Activated naive CD4-positive, alpha-beta T cell treated with anti-CD3 and anti-CD28 coated beads, Interleukin-2, amount 50 U/mL, for 24 hours (primary cell): ENCODE results near the gene ARID5B.
"Not testable (repeated sequence)": the region's sequence is repeated elsewhere in the genome, so short reads cannot be mapped to it uniquely, and the experiment has no call there.

Experiments used
- H3K27ac Mint-ChIP-seq: one replicate; pipeline ENCODE4 v1.8.0; 2021; ENCODE audit warnings: mild to moderate bottlenecking, mixed read lengths
- H3K27me3 Mint-ChIP-seq: one replicate; pipeline ENCODE4 v1.8.0; 2021; ENCODE audit warnings: mixed read lengths
- H3K36me3 Mint-ChIP-seq: one replicate; pipeline ENCODE4 v1.8.0; 2021; ENCODE audit warnings: mixed read lengths
- H3K4me1 Mint-ChIP-seq: one replicate; pipeline ENCODE4 v1.8.0; 2021; ENCODE audit warnings: mixed read lengths
- H3K4me3 Mint-ChIP-seq: one replicate; pipeline ENCODE4 v1.8.0; 2021; ENCODE audit warnings: mild to moderate bottlenecking, mixed read lengths
- H3K9me3 Mint-ChIP-seq: one replicate; pipeline ENCODE4 v1.8.0; 2021; ENCODE audit warnings: mixed read lengths

The ARID5B gene, protein sequence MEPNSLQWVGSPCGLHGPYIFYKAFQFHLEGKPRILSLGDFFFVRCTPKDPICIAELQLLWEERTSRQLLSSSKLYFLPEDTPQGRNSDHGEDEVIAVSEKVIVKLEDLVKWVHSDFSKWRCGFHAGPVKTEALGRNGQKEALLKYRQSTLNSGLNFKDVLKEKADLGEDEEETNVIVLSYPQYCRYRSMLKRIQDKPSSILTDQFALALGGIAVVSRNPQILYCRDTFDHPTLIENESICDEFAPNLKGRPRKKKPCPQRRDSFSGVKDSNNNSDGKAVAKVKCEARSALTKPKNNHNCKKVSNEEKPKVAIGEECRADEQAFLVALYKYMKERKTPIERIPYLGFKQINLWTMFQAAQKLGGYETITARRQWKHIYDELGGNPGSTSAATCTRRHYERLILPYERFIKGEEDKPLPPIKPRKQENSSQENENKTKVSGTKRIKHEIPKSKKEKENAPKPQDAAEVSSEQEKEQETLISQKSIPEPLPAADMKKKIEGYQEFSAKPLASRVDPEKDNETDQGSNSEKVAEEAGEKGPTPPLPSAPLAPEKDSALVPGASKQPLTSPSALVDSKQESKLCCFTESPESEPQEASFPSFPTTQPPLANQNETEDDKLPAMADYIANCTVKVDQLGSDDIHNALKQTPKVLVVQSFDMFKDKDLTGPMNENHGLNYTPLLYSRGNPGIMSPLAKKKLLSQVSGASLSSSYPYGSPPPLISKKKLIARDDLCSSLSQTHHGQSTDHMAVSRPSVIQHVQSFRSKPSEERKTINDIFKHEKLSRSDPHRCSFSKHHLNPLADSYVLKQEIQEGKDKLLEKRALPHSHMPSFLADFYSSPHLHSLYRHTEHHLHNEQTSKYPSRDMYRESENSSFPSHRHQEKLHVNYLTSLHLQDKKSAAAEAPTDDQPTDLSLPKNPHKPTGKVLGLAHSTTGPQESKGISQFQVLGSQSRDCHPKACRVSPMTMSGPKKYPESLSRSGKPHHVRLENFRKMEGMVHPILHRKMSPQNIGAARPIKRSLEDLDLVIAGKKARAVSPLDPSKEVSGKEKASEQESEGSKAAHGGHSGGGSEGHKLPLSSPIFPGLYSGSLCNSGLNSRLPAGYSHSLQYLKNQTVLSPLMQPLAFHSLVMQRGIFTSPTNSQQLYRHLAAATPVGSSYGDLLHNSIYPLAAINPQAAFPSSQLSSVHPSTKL

DNA sequence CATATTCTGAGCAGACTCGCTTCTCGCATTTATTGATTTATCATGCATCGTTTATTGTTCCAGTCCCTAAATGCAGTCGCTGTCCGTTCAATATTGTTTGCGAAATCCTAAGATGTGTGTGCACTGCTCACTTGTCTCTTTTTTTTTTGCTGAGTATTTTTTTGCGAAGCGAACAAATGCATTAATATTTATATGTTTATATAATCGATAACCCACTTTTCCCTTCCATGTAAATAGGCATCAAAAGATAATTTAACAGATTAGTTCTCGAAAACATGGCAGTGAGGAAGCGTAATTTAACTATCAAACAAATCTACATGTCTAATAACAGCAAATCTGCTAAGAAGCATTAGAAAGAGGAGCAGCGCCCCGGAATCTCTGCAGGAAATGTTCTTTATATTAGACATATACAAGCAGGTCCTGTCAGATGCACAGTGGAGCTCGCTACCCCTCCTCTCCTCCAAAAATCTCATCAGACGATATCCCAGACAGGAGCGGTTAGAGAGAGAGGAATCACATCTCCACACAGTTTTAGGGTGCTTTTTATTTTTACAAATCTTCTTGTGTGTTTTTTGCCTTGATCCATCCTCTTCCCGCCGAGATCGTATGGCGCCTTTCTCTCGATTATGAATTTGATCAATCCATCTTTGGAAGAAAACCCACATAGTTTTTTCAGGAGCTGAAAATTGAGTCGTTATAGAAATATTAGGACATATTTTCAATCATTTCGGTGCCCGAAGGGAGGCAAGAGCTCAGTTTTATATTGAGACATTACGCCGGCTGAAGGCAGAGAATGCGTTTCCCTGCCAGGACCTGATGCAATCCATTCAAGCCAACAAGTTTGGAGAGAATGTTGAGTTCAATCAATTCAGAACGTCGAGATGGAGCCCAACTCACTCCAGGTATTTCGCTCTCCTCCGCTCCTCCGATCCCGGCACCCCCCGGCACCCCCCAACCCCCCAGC lies at the start of gene ARID5B:
Gene ARID5B, plus strand, starts transcription at position 871 of the 964 bp plus-strand sequence. Its CDS starts 11 bp downstream, at position 882.
- Mint-ChIP-seq H3K4me1 (peaks cover 57% of the 10 kb centered on the region), H3K4me3 (peak within 1 kb of the TSS; percentile 91), H3K27ac (peak within 1 kb of the TSS; percentile 96), H3K27me3 (no peaks in the 10 kb centered on the region), H3K9me3 (no peaks in the 10 kb centered on the region), H3K36me3 (peaks cover 4% of the 10 kb centered on the region)

DNA sequence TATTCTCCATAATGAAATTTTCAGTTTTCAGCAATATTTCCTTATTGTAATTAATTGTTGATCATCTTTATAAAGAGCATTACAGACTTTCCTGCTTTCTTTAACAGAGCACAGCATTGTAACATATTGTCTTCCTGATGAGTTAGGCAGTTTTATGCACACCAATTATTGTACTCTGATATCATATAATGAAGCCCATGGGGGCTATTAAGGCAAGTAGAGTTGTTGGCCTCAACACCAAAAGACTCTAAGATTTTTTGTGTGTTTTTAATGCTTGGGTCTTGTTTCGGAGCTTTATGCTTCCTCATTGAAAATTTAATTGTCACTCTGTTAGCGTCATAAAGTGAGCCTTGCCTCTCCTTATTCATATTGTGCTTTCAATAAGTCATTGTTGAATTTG lies 49.2 kb upstream of the ARID5B start:
- H3K27me3 Mint-ChIP-seq, result no peaks in the 10 kb centered on the region
- H3K4me3 Mint-ChIP-seq, result no peak overlapping the region
- H3K9me3 Mint-ChIP-seq, result no peaks in the 10 kb centered on the region
- peaks cover 2% of the 10 kb centered on the region for H3K4me1 Mint-ChIP-seq
- H3K27ac Mint-ChIP-seq, result no peak overlapping the region
- H3K36me3 Mint-ChIP-seq, result no peaks in the 10 kb centered on the region

- no peaks in the 10 kb centered on the region for H3K36me3 Mint-ChIP-seq
- H3K4me1 Mint-ChIP-seq, result no peaks in the 10 kb centered on the region
- H3K27me3 Mint-ChIP-seq, result no peaks in the 10 kb centered on the region
- no peak overlapping the region for H3K27ac Mint-ChIP-seq
- H3K9me3 Mint-ChIP-seq, result no peaks in the 10 kb centered on the region
- no peak overlapping the region for H3K4me3 Mint-ChIP-seq
Measured at GRCh38 chr10:61855771-61856170, 45.7 kb upstream of the ARID5B start.

- Mint-ChIP-seq H3K4me3 (no peak overlapping the region), H3K27ac (no peak overlapping the region), H3K27me3 (no peaks in the 10 kb centered on the region), H3K4me1 (no peaks in the 10 kb centered on the region), H3K36me3 (no peaks in the 10 kb centered on the region), H3K9me3 (no peaks in the 10 kb centered on the region)
Measured at GRCh38 chr10:61857746-61858145, 43.8 kb upstream of the ARID5B start.

GRCh38 chr10:61859786-61860185 lies 41.7 kb upstream of the ARID5B start:
- no peaks in the 10 kb centered on the region for H3K36me3 Mint-ChIP-seq
- no peak overlapping the region for H3K27ac Mint-ChIP-seq
- no peaks in the 10 kb centered on the region for H3K27me3 Mint-ChIP-seq
- no peaks in the 10 kb centered on the region for H3K4me1 Mint-ChIP-seq
- H3K4me3 Mint-ChIP-seq, result no peak overlapping the region
- no peaks in the 10 kb centered on the region for H3K9me3 Mint-ChIP-seq

DNA sequence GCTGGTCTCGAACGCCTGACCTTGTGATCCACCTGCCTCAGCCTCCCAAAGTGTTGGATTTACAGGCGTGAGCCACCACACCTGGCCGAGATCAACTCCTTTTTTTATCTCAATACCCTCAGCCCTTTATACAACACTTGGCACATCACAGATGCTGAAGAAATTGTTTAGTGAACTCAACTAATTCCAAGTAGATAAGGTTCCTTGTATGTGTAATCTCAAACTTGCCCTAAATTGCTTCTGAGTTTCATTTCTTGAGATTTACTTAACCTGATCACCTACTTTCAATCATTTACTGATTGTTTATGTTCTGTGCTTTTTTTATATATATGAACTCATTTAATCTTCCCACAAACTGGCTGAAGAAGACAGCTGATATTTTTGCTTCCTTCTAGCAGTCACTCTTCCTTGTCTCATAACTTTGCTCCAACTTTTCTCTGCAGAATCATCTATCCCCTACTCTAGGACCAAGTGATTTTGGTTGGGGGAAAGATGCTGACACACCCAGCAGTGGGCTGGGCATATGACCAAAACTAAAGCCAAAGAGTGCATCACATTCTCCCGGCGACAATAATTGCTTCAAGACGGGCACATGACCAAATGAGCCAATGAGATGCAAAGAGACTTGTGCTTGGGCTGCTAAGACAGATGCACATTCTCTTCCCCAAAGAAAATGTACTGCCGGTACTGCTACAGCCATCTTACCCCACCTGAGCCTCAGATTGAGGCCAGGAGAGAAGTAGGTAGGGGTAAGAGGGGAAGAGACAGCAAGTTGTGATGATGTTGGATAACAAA lies 40.3 kb upstream of the ARID5B start:
- no peaks in the 10 kb centered on the region for H3K36me3 Mint-ChIP-seq
- no peak overlapping the region for H3K27ac Mint-ChIP-seq
- H3K27me3 Mint-ChIP-seq, result no peaks in the 10 kb centered on the region
- H3K9me3 Mint-ChIP-seq, result no peaks in the 10 kb centered on the region
- H3K4me3 Mint-ChIP-seq, result no peak overlapping the region
- H3K4me1 Mint-ChIP-seq, result no peaks in the 10 kb centered on the region

- Mint-ChIP-seq H3K4me3 (no peak overlapping the region), H3K36me3 (no peaks in the 10 kb centered on the region), H3K27me3 (no peaks in the 10 kb centered on the region), H3K4me1 (peaks cover 7% of the 10 kb centered on the region), H3K9me3 (no peaks in the 10 kb centered on the region), H3K27ac (no peak overlapping the region)
Measured at GRCh38 chr10:61863981-61864380, 37.5 kb upstream of the ARID5B start.

DNA sequence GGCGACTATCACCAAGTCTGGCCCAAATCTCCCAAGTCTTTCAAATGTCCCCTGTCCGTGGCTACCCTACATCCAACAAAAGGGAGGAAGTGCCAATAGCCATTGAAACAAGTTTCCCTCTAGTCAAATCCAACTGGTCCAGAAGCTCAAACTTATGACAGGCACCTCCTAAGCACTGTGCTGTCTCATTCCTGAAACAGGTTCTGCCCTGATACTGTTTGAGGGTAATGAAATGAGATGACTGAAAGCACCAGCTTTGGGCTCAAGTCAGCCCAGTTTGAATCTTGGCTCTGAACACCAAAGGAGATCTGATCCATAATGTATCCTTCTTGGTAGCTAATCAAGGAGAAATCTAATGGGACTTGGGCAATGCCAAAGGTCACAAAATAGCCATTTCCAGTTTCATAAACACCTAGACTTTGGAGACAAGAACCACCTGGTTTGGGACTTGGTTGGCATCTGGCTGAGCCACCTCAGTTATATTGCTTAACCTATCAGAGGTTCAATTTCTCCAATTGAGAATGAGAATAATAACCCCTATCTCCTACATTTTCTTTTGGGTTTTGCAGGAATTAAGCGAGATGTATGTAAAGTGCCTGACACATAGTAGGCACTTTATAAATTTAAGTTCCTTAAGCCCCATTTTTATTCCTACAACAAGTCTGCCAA lies 34.7 kb upstream of the ARID5B start:
- Mint-ChIP-seq H3K4me3 (peak overlapping the region; percentile 71), H3K27me3 (no peaks in the 10 kb centered on the region), H3K4me1 (peaks cover 7% of the 10 kb centered on the region), H3K36me3 (no peaks in the 10 kb centered on the region), H3K27ac (peak overlapping the region; percentile 43), H3K9me3 (no peaks in the 10 kb centered on the region)

DNA sequence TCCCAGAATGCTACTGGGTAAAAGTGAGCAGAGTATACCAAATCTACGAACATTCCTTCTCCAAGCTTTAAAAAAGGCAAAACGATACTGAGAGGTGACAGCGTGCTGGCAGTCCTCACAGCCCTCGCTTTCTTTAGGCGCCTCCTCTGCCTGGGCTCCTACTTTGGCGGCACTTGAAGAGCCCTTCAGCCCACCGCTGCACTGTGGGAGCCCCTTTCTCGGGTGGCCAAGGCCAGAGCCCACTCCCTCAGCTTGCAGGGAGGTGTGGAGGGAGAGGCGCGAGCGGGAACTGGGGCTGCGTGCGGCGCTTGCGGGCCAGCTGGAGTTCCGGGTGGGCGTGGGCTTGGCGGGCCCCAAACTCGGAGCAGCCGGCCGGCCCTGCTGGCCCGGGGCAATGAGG lies 34.1 kb upstream of the ARID5B start:
- H3K4me3 Mint-ChIP-seq, result peak overlapping the region; percentile 71
- H3K9me3 Mint-ChIP-seq, H3K27me3 Mint-ChIP-seq, H3K36me3 Mint-ChIP-seq, H3K4me1 Mint-ChIP-seq, H3K27ac Mint-ChIP-seq: not testable (repeated sequence)

GRCh38 chr10:61867817-61868216 lies 33.7 kb upstream of the ARID5B start:
- not testable (repeated sequence) for H3K27ac Mint-ChIP-seq, H3K36me3 Mint-ChIP-seq, H3K27me3 Mint-ChIP-seq, H3K9me3 Mint-ChIP-seq, H3K4me1 Mint-ChIP-seq
- peak overlapping the region; percentile 67 for H3K4me3 Mint-ChIP-seq

DNA sequence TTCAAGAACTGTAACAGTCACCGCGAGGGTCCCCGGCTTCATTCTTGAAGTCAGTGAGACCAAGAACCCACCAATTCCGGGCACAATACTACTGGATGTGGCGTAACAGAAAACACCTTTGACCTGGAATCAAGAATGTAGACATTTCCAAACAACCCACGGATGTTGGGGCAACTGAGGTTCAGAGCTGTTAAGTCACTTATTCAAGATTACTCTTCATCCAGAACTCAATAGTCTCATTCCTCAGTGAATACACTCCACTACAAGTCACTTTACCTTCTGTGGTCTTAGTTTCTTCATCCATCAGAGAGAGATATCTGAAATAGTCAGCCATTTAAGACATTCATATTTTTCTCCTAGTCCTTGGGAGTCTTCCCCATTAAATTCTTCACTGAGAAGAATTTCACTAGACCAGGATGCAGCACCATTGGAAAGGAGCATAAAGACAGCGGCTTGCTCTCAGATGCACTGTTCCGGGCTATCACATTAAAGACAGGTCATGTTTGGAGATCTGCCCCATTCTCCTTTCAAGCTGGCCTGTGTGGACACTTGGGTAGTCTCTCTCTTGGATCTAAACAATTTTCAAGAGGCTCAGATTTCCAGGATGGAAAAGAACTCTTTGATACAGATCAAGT lies 32.3 kb upstream of the ARID5B start:
- Mint-ChIP-seq H3K27ac (no peak overlapping the region), H3K27me3 (no peaks in the 10 kb centered on the region), H3K36me3 (no peaks in the 10 kb centered on the region), H3K4me3 (peak overlapping the region; percentile 30), H3K4me1 (peaks cover 14% of the 10 kb centered on the region), H3K9me3 (no peaks in the 10 kb centered on the region)

DNA sequence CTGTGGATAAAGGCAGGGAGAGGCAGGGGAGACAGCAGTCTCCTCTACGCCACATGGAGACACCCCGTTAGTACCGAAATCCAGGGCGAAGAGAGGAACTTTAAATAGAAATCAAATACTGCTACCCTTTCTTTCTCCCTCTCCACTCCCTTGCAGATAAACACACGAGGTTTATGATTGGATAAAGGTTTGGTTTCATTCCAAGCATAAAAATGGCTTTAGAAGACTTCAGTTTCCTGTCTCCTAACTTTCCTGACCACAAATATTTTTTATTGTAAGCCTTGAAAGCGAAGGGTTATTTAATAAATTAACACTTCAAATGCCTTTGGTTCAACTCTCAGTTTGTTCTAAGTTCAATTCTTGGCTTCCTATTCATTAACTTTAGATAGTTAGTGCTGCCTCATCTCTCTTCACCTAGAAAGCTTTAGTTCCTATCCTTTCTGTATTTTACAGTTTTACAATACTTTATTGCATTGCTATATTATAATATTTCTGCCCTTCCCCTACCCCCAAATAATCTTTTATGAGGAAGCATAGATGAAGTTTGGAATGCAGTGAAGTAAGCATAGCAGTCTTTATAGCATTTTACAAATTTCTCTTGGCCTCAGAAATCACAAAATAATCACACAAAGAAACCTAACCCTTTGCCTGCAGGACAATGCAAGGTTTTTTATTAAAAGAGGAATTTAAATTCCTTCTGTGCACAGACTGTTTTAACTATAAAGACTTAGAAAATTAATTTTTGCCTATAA lies 31.5 kb upstream of the ARID5B start:
- Mint-ChIP-seq H3K27me3 (no peaks in the 10 kb centered on the region), H3K27ac (no peak overlapping the region), H3K4me3 (no peak overlapping the region), H3K36me3 (no peaks in the 10 kb centered on the region), H3K4me1 (peaks cover 14% of the 10 kb centered on the region), H3K9me3 (no peaks in the 10 kb centered on the region)

GRCh38 chr10:61870526-61870895 lies 31.0 kb upstream of the ARID5B start:
- Mint-ChIP-seq H3K27ac (no peak overlapping the region), H3K36me3 (no peaks in the 10 kb centered on the region), H3K4me1 (peaks cover 14% of the 10 kb centered on the region), H3K4me3 (no peak overlapping the region), H3K9me3 (no peaks in the 10 kb centered on the region), H3K27me3 (no peaks in the 10 kb centered on the region)
